Mesendoderm (in vitro differentiated cells): Measurements from ENCODE around the gene PLCB1.
"Not testable (repeated sequence)": the region's sequence is repeated elsewhere in the genome, so short reads cannot be mapped to it uniquely, and the experiment has no call there.

Source experiments
- DNase-seq: peaks from one replicate; pipeline ENCODE4 v3.0.0; 2013
- H2AK5ac ChIP-seq: 2 replicates; pipeline ENCODE4 v1.6.1; 2013; ENCODE audit warnings: low read length, inconsistent platforms
- H2BK120ac ChIP-seq: 2 replicates; pipeline ENCODE4 v1.6.1; 2013; ENCODE audit warnings: low read depth, mild to moderate bottlenecking, low read length, moderate library complexity, mixed read lengths
- H2BK15ac ChIP-seq: replicated peaks from 2 replicates; pipeline ENCODE4 v1.6.1; 2013; ENCODE audit warnings: low read depth, mild to moderate bottlenecking, moderate library complexity
- H2BK5ac ChIP-seq: 2 replicates; pipeline ENCODE4 v1.6.1; 2013; ENCODE audit warnings: low read length, inconsistent platforms
- H3K18ac ChIP-seq: 2 replicates; pipeline ENCODE4 v1.6.1; 2013; ENCODE audit warnings: mild to moderate bottlenecking, low read length, mixed read lengths
- H3K23ac ChIP-seq: one replicate; pipeline ENCODE4 v1.6.1; 2013; ENCODE audit warnings: low read length
- H3K27ac ChIP-seq: 2 replicates; pipeline ENCODE4 v1.5.1; 2013; ENCODE audit warnings: low read depth, mild to moderate bottlenecking, inconsistent platforms, low read length, moderate library complexity
- H3K27me3 ChIP-seq: 2 replicates; pipeline ENCODE4 v1.6.1; 2013; ENCODE audit warnings: low read length, control low read depth, mild to moderate bottlenecking, inconsistent platforms; ENCODE audit not compliant: insufficient read depth, poor library complexity
- H3K36me3 ChIP-seq: 2 replicates; pipeline ENCODE4 v1.6.1; 2013; ENCODE audit warnings: low read length, inconsistent platforms; ENCODE audit not compliant: control insufficient read depth, insufficient read depth
- H3K4ac ChIP-seq: one replicate; pipeline ENCODE4 v1.6.1; 2013; ENCODE audit warnings: low read depth, mild to moderate bottlenecking, low read length, moderate library complexity
- H3K4me1 ChIP-seq: 2 replicates; pipeline ENCODE4 v1.6.1; 2013; ENCODE audit warnings: low read depth, low read length, inconsistent platforms; ENCODE audit not compliant: control insufficient read depth
- H3K4me2 ChIP-seq: 2 replicates; pipeline ENCODE4 v1.6.1; 2013; ENCODE audit warnings: low read length
- H3K4me3 ChIP-seq: 2 replicates; pipeline ENCODE4 v1.5.1; 2013; ENCODE audit warnings: mild to moderate bottlenecking, low read length
- H3K56ac ChIP-seq: one replicate; pipeline ENCODE4 v1.6.1; 2013; ENCODE audit warnings: low read length
- H3K79me1 ChIP-seq: 2 replicates; pipeline ENCODE4 v1.6.1; 2013; ENCODE audit warnings: low read length, inconsistent platforms
- H3K79me2 ChIP-seq: 2 replicates; pipeline ENCODE4 v1.6.1; 2013; ENCODE audit warnings: mild to moderate bottlenecking, low read length; ENCODE audit not compliant: control insufficient read depth, insufficient read depth
- H3K9ac ChIP-seq: 2 replicates; pipeline ENCODE4 v1.6.1; 2013; ENCODE audit warnings: low read length, inconsistent platforms
- H4K5ac ChIP-seq: one replicate; pipeline ENCODE4 v1.6.1; 2013; ENCODE audit warnings: low read length
- H4K8ac ChIP-seq: one replicate; pipeline ENCODE4 v1.6.1; 2013; ENCODE audit warnings: low read depth, mild to moderate bottlenecking, control low read depth, low read length, moderate library complexity
- WGBS: extraction: QIAGEN DNeasy Blood & Tissue Kit; methylation state at CpG from one replicate; pipeline ENCODE4 v1.1.7; 2013; ENCODE audit warnings: low lambda C conversion rate, missing lambda C conversion rate; ENCODE audit not compliant: insufficient coverage; ENCODE audit errors: extremely low coverage; 5-methylcytosine and 5-hydroxymethylcytosine counted together

Gene PLCB1

GRCh38 chr20:8155229-8155628 is 23.2 kb downstream of the PLCB1 start:
- DNase-seq, result no peak
- no CpG with 5 or more reads among the region's 1 CpG for WGBS
- Histone ChIP-seq H3K36me3 (no peaks in the 10 kb centered on the region), H2BK120ac (no peak overlapping the region), H3K4me3 (no peak overlapping the region), H3K27me3 (no peaks in the 10 kb centered on the region), H3K4me1 (no peaks in the 10 kb centered on the region), H3K4ac (no peak overlapping the region), H2BK15ac (no peak overlapping the region), H3K18ac (no peak overlapping the region), H3K79me2 (no peaks in the 10 kb centered on the region), H4K8ac (no peak overlapping the region), H3K4me2 (no peak overlapping the region), H2BK5ac (no peak overlapping the region), H2AK5ac (no peak overlapping the region), H3K9ac (no peak overlapping the region), H3K23ac (no peak overlapping the region), H3K79me1 (no peaks in the 10 kb centered on the region), H3K27ac (no peak overlapping the region), H4K5ac (no peak overlapping the region), H3K56ac (no peak overlapping the region)

GRCh38 chr20:8155812-8156211 is 23.7 kb downstream of the PLCB1 start:
- Histone ChIP-seq H3K4me3 (no peak overlapping the region), H2AK5ac (no peak overlapping the region), H2BK5ac (no peak overlapping the region), H3K4ac (no peak overlapping the region), H3K4me1 (no peaks in the 10 kb centered on the region), H2BK120ac (no peak overlapping the region), H4K8ac (no peak overlapping the region), H4K5ac (no peak overlapping the region), H3K23ac (no peak overlapping the region), H3K79me1 (no peaks in the 10 kb centered on the region), H3K9ac (no peak overlapping the region), H3K27me3 (no peaks in the 10 kb centered on the region), H3K27ac (no peak overlapping the region), H2BK15ac (no peak overlapping the region), H3K36me3 (no peaks in the 10 kb centered on the region), H3K4me2 (no peak overlapping the region), H3K79me2 (no peaks in the 10 kb centered on the region), H3K18ac (no peak overlapping the region), H3K56ac (no peak overlapping the region)
- no CpG with 5 or more reads among the region's 2 CpGs for WGBS
- DNase-seq, result no peak

- Histone ChIP-seq H3K4me3 (no peak overlapping the region), H3K23ac (no peak overlapping the region), H3K79me2 (no peaks in the 10 kb centered on the region), H3K79me1 (no peaks in the 10 kb centered on the region), H4K8ac (no peak overlapping the region), H3K9ac (no peak overlapping the region), H3K27me3 (no peaks in the 10 kb centered on the region), H2AK5ac (no peak overlapping the region), H2BK15ac (no peak overlapping the region), H4K5ac (no peak overlapping the region), H3K4me2 (no peak overlapping the region), H2BK5ac (no peak overlapping the region), H3K4ac (no peak overlapping the region), H3K27ac (no peak overlapping the region), H3K18ac (no peak overlapping the region), H3K4me1 (no peaks in the 10 kb centered on the region), H3K36me3 (no peaks in the 10 kb centered on the region), H2BK120ac (no peak overlapping the region), H3K56ac (no peak overlapping the region)
- no peak for DNase-seq
Measured at GRCh38 chr20:8156235-8157079, 24.4 kb downstream of the PLCB1 start.

- H3K56ac ChIP-seq, H3K4ac ChIP-seq, H3K27me3 ChIP-seq, H3K27ac ChIP-seq, H4K5ac ChIP-seq, H3K79me1 ChIP-seq, H2BK120ac ChIP-seq, H3K4me1 ChIP-seq, H2BK15ac ChIP-seq, H3K4me2 ChIP-seq, H3K18ac ChIP-seq, H4K8ac ChIP-seq, H3K23ac ChIP-seq, H2BK5ac ChIP-seq, H2AK5ac ChIP-seq, H3K9ac ChIP-seq, DNase-seq, H3K36me3 ChIP-seq, H3K79me2 ChIP-seq, H3K4me3 ChIP-seq: not testable (repeated sequence)
- no CpG with 5 or more reads among the region's 1 CpG for WGBS
Measured at GRCh38 chr20:8159217-8159616, 27.2 kb downstream of the PLCB1 start.

- Histone ChIP-seq H2AK5ac (no peak overlapping the region), H3K27ac (no peak overlapping the region), H3K23ac (no peak overlapping the region), H3K9ac (no peak overlapping the region), H2BK120ac (no peak overlapping the region), H3K4me1 (no peaks in the 10 kb centered on the region), H3K4ac (no peak overlapping the region), H3K18ac (no peak overlapping the region), H3K56ac (no peak overlapping the region), H3K36me3 (no peaks in the 10 kb centered on the region), H2BK5ac (no peak overlapping the region), H3K4me3 (no peak overlapping the region), H4K8ac (no peak overlapping the region), H2BK15ac (no peak overlapping the region), H3K4me2 (no peak overlapping the region), H3K79me2 (no peaks in the 10 kb centered on the region), H4K5ac (no peak overlapping the region), H3K79me1 (no peaks in the 10 kb centered on the region), H3K27me3 (no peaks in the 10 kb centered on the region)
- no peak for DNase-seq
- no CpG with 5 or more reads among the region's 4 CpGs for WGBS
Measured at GRCh38 chr20:8161264-8162071, 29.4 kb downstream of the PLCB1 start.
